Measurements from ENCODE around the gene TRIM62.

TRIM62 gene

DNA sequence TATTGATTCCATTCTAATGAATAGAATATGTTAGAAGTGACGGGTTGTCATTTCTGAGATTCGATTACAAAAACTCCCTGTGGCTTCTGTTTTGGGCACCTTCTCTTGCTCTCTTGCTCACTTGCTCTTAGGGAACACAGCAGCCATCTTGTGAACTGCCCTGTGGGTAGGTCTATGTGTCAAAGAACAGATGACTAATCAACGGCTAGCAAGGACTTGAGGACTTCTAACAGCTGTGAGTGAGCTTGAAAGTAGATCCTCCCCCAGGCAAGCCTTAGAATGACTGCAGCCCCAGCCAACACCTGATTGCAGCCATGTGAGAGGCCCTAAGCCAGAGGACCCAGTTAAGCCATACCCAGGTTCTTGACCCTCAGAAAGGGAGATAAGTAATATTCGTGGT lies 51.5 kb downstream of the TRIM62 start:
- no peak for DNase-seq
- WGBS: 71% methylated on average over 4 of the region's 4 CpGs
- no peak overlapping the region for H2BK120ac ChIP-seq (ENCODE audit: low read depth, low read length)

DNA sequence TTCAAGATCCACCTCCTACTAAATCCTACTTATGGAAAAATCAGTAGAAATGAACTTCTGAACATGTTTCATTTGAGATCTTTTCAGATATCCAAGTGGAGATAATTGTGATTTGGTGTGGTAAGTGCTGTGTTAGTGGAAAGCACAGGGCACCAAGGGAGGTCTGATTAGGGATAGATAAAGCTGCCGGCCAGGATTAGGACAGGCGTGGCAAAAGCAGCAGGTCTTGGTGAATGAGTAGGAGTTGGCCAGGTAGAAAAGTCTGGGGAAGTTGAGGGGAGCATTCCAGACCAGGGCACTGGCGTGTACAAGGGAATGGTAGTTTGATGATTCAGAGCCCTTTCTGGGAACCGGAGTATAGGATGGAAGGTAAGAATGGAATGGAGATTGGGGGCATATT lies 53.1 kb downstream of the TRIM62 start:
- no peak overlapping the region for H3K23ac ChIP-seq (ENCODE audit: low read length in 2 of 2)
- H3K36me3 ChIP-seq (ENCODE audit: control insufficient read depth in 1 of 2, insufficient read depth in 2 of 2, low read depth in 1 of 2, low read length in 2 of 2): peaks cover 3 to 8% of the 10 kb centered on the region in 2 experiments
- H2BK15ac ChIP-seq (ENCODE audit: low read depth, poor library complexity, severe bottlenecking): no peak overlapping the region
- no peak overlapping the region for H2BK12ac ChIP-seq (ENCODE audit: low read length in 2 of 2)
- H4K8ac ChIP-seq (ENCODE audit: low read length): no peak overlapping the region
- no peak overlapping the region for H2BK120ac ChIP-seq (ENCODE audit: low read depth, low read length)
- H4K91ac ChIP-seq (ENCODE audit: low read length): no peak overlapping the region
- 65% methylated on average over 3 of the region's 4 CpGs for WGBS
- no peak overlapping the region for H3K4ac ChIP-seq (ENCODE audit: low read depth in 1 of 2, low read length in 2 of 2)
- H3K18ac ChIP-seq (ENCODE audit: low read depth in 1 of 2, low read length in 2 of 2): no peak overlapping the region
- H3K4me3 ChIP-seq (ENCODE audit: insufficient read depth in 1 of 2, low read depth in 1 of 2, low read length in 2 of 2): no peak overlapping the region
- H3K27ac ChIP-seq (ENCODE audit: low read length, poor library complexity, severe bottlenecking): no peak overlapping the region
- no peak overlapping the region for H2BK5ac ChIP-seq (ENCODE audit: low read depth, low read length, poor library complexity, severe bottlenecking)
- H3K9me3 ChIP-seq (ENCODE audit: control insufficient read depth, low read length): no peaks in the 10 kb centered on the region
- no peak for DNase-seq
- H3K27me3 ChIP-seq (ENCODE audit: control insufficient read depth in 1 of 2, insufficient read depth in 1 of 2, low read length in 2 of 2): no peaks in the 10 kb centered on the region
- H3K14ac ChIP-seq (ENCODE audit: low read length in 2 of 2): no peak overlapping the region
- no peak overlapping the region for H3K9ac ChIP-seq (ENCODE audit: low read length)
- H3K4me1 ChIP-seq (ENCODE audit: control insufficient read depth, insufficient read depth, low read depth, low read length): peaks cover 3% of the 10 kb centered on the region
- H3K79me1 ChIP-seq (replicated peaks; ENCODE audit: low read length, poor library complexity, severe bottlenecking): peaks cover 4% of the 10 kb centered on the region
- no peak overlapping the region for H2AK5ac ChIP-seq (ENCODE audit: low read length, severe bottlenecking)
- H2AFZ ChIP-seq (ENCODE audit: low read depth, low read length): no peak overlapping the region
- H3K4me2 ChIP-seq (ENCODE audit: low read length, poor library complexity, severe bottlenecking): no peak overlapping the region

More for the DNA sequence above, 51.5 kb downstream of the TRIM62 start:
- Histone ChIP-seq H3K79me1 (replicated peaks; ENCODE audit: low read length, poor library complexity, severe bottlenecking) (peaks cover 4% of the 10 kb centered on the region), H2BK12ac (ENCODE audit: low read length in 2 of 2) (no peak overlapping the region), H3K27ac (ENCODE audit: low read length, poor library complexity, severe bottlenecking) (no peak overlapping the region), H3K9ac (ENCODE audit: low read length) (no peak overlapping the region), H2BK15ac (ENCODE audit: low read depth, poor library complexity, severe bottlenecking) (no peak overlapping the region), H4K8ac (ENCODE audit: low read length) (no peak overlapping the region), H3K14ac (ENCODE audit: low read length in 2 of 2) (no peak overlapping the region), H4K91ac (ENCODE audit: low read length) (no peak overlapping the region), H3K27me3 (ENCODE audit: control insufficient read depth in 1 of 2, insufficient read depth in 1 of 2, low read length in 2 of 2) (no peaks in the 10 kb centered on the region), H3K23ac (ENCODE audit: low read length in 2 of 2) (no peak overlapping the region), H3K4me2 (ENCODE audit: low read length, poor library complexity, severe bottlenecking) (no peak overlapping the region), H2BK5ac (ENCODE audit: low read depth, low read length, poor library complexity, severe bottlenecking) (no peak overlapping the region), H3K4me3 (ENCODE audit: insufficient read depth in 1 of 2, low read depth in 1 of 2, low read length in 2 of 2) (no peak overlapping the region), H3K9me3 (ENCODE audit: control insufficient read depth, low read length) (no peaks in the 10 kb centered on the region), H3K36me3 (ENCODE audit: control insufficient read depth in 1 of 2, insufficient read depth in 2 of 2, low read depth in 1 of 2, low read length in 2 of 2) (peaks cover 0 to 10% of the 10 kb centered on the region in 2 experiments), H2AFZ (ENCODE audit: low read depth, low read length) (no peak overlapping the region), H3K4me1 (ENCODE audit: control insufficient read depth, insufficient read depth, low read depth, low read length) (peaks cover 3% of the 10 kb centered on the region), H3K18ac (ENCODE audit: low read depth in 1 of 2, low read length in 2 of 2) (no peak overlapping the region), H2AK5ac (ENCODE audit: low read length, severe bottlenecking) (no peak overlapping the region), H3K4ac (ENCODE audit: low read depth in 1 of 2, low read length in 2 of 2) (no peak overlapping the region)

DNA sequence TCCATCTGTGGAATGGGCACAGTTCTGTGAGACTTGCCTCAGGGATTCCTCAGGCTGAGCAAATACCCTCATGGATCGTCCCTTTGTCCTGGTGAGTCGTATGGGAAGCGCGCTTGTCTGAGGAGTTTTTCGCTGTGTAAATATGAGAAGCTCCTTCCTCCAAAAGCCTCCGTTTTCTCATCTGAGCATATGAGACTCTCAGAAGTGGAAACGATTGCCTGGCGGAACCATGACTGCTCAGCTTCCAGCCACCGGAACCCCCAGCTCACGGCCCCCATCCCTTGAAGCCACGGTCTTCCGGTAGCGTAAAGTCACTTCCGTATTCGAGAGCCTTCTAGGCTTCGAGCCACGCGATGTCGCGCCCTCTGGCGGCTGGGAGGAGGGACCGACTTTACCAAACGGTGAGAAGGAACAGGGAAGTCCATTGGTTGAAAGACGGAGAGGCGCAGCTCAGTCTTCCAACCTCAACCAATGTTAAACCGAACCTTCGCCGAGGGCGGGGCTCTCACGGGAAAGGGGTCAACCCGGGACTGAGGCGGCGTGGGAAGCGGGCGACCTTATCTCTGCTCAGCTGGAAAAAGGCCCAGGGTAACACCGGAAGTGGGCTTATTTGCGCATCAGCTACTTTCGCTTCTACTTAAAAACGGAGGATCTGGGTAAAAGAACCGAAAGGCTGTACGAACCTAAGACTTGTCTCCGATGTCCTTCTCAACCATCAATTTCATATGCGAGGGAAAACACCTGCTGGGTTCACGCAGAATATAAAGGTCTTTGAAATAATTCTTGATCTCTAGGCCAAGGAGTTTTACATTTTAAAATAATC lies 54.6 kb downstream of the TRIM62 start:
- peaks cover 3% of the 10 kb centered on the region for H3K4me1 ChIP-seq (ENCODE audit: control insufficient read depth, insufficient read depth, low read depth, low read length)
- H2BK12ac ChIP-seq (ENCODE audit: low read length in 2 of 2): peak overlapping the region in 1 of 2 experiments; percentile 25
- peak overlapping the region; percentile 14 to 90 for H3K18ac ChIP-seq (ENCODE audit: low read depth in 1 of 2, low read length in 2 of 2)
- peak overlapping the region; percentile 92 for H2AK5ac ChIP-seq (ENCODE audit: low read length, severe bottlenecking)
- H3K4me3 ChIP-seq (ENCODE audit: insufficient read depth in 1 of 2, low read depth in 1 of 2, low read length in 2 of 2): peak overlapping the region; percentile 64 to 81
- DNase-seq: peak; percentile 98
- no peaks in the 10 kb centered on the region for H3K27me3 ChIP-seq (ENCODE audit: control insufficient read depth in 1 of 2, insufficient read depth in 1 of 2, low read length in 2 of 2)
- no peak overlapping the region for H2BK5ac ChIP-seq (ENCODE audit: low read depth, low read length, poor library complexity, severe bottlenecking)
- WGBS: 19% methylated on average over 40 of the region's 44 CpGs
- H4K91ac ChIP-seq (ENCODE audit: low read length): peak overlapping the region; percentile 88
- peaks cover 0 to 3% of the 10 kb centered on the region in 2 experiments for H3K36me3 ChIP-seq (ENCODE audit: control insufficient read depth in 1 of 2, insufficient read depth in 2 of 2, low read depth in 1 of 2, low read length in 2 of 2)
- peak overlapping the region; percentile 5 to 73 for H3K4ac ChIP-seq (ENCODE audit: low read depth in 1 of 2, low read length in 2 of 2)
- no peak overlapping the region for H2AFZ ChIP-seq (ENCODE audit: low read depth, low read length)
- H2BK120ac ChIP-seq (ENCODE audit: low read depth, low read length): peak overlapping the region; percentile 71
- no peak overlapping the region for H3K14ac ChIP-seq (ENCODE audit: low read length in 2 of 2)
- no peaks in the 10 kb centered on the region for H3K9me3 ChIP-seq (ENCODE audit: control insufficient read depth, low read length)
- peak overlapping the region; percentile 51 for H3K4me2 ChIP-seq (ENCODE audit: low read length, poor library complexity, severe bottlenecking)
- peaks cover 4% of the 10 kb centered on the region for H3K79me1 ChIP-seq (replicated peaks; ENCODE audit: low read length, poor library complexity, severe bottlenecking)
- peak overlapping the region; percentile 98 for H4K8ac ChIP-seq (ENCODE audit: low read length)
- H3K27ac ChIP-seq (ENCODE audit: low read length, poor library complexity, severe bottlenecking): peak overlapping the region; percentile 57
- no peak overlapping the region for H2BK15ac ChIP-seq (ENCODE audit: low read depth, poor library complexity, severe bottlenecking)
- H3K9ac ChIP-seq (ENCODE audit: low read length): peak overlapping the region; percentile 94
- H3K23ac ChIP-seq (ENCODE audit: low read length in 2 of 2): no peak overlapping the region

DNA sequence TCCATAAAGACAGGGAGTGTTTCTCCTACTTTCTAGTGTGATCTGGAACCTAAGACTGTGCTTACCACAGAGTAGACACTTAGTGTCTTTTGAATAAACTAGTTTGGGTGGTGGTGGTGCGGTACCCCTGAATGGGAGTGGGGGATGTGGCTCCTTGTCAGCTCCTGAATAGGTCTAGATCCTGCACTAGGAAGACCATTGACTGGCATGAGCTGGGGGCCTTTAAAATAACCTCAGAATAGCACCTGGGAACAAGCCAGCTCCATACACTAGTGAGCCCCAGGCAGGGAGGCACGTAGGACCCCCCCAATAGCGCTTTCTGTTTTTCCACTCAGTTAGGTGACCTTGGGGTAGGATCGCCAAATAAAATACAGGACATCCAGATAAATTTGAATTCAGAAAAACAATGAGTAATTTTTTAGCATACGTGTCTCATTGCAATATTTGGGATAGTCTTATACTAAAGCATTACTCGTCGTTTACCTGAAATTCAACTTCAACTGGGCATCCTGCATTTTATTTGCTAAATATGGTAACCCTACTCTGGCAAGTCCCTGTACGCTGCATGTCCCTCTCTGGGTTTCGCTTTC lies 55.3 kb downstream of the TRIM62 start:
- Histone ChIP-seq H3K23ac (ENCODE audit: low read length in 2 of 2) (no peak overlapping the region), H3K14ac (ENCODE audit: low read length in 2 of 2) (no peak overlapping the region), H2BK5ac (ENCODE audit: low read depth, low read length, poor library complexity, severe bottlenecking) (no peak overlapping the region), H2AFZ (ENCODE audit: low read depth, low read length) (no peak overlapping the region), H4K8ac (ENCODE audit: low read length) (peak overlapping the region; percentile 98), H3K9ac (ENCODE audit: low read length) (peak overlapping the region; percentile 94), H3K4me3 (ENCODE audit: insufficient read depth in 1 of 2, low read depth in 1 of 2, low read length in 2 of 2) (peak overlapping the region; percentile 64 to 81), H2AK5ac (ENCODE audit: low read length, severe bottlenecking) (peak overlapping the region; percentile 92), H2BK120ac (ENCODE audit: low read depth, low read length) (peak overlapping the region; percentile 71), H3K79me1 (replicated peaks; ENCODE audit: low read length, poor library complexity, severe bottlenecking) (peaks cover 4% of the 10 kb centered on the region), H3K27me3 (ENCODE audit: control insufficient read depth in 1 of 2, insufficient read depth in 1 of 2, low read length in 2 of 2) (no peaks in the 10 kb centered on the region), H3K36me3 (ENCODE audit: control insufficient read depth in 1 of 2, insufficient read depth in 2 of 2, low read depth in 1 of 2, low read length in 2 of 2) (peaks cover 0 to 3% of the 10 kb centered on the region in 2 experiments), H3K4me2 (ENCODE audit: low read length, poor library complexity, severe bottlenecking) (peak overlapping the region; percentile 51), H3K18ac (ENCODE audit: low read depth in 1 of 2, low read length in 2 of 2) (peak overlapping the region; percentile 14 to 90), H3K4ac (ENCODE audit: low read depth in 1 of 2, low read length in 2 of 2) (peak overlapping the region; percentile 13 to 73), H3K9me3 (ENCODE audit: control insufficient read depth, low read length) (no peaks in the 10 kb centered on the region), H2BK12ac (ENCODE audit: low read length in 2 of 2) (no peak overlapping the region), H2BK15ac (ENCODE audit: low read depth, poor library complexity, severe bottlenecking) (no peak overlapping the region), H3K27ac (ENCODE audit: low read length, poor library complexity, severe bottlenecking) (peak overlapping the region; percentile 41), H3K4me1 (ENCODE audit: control insufficient read depth, insufficient read depth, low read depth, low read length) (peaks cover 3% of the 10 kb centered on the region), H4K91ac (ENCODE audit: low read length) (peak overlapping the region; percentile 88)
- DNase-seq: no peak
- 66% methylated on average over 8 of the region's 9 CpGs for WGBS
